CD4-positive, alpha-beta T cell (primary cell): ENCODE data around the gene ANKS1B. TPM values are rescaled to one million over a fixed set of nuclear protein-coding genes. Genes with fewer than 3 reads are reported as not detected.

ENCODE experiments used
- ATAC-seq: fragments of 200-7000 bp; cut with Tn5 transposase; one replicate; pipeline ENCODE4 v1.10.0; 2022; ENCODE audit warnings: mild to moderate bottlenecking; ENCODE audit not compliant: poor library complexity
- CTCF ChIA-PET: fragments of 350-600 bp; sonication (Branson Sonifier 250); formaldehyde crosslinking; loops from one replicate; lab custom pipeline; 2021; ENCODE audit warnings: antibody characterized with exemption, inconsistent platforms; lab: Charles Lee
- POLR2A ChIA-PET: fragments of 350-600 bp; sonication (Branson Sonifier 250); formaldehyde crosslinking; loops from one replicate; lab custom pipeline; 2021; ENCODE audit warnings: antibody characterized with exemption, inconsistent platforms; lab: Charles Lee
- DNase-seq, 14 experiments: peaks; one replicate each; pipeline ENCODE4 v3.0.0-alpha.2; 2013 to 2020; ENCODE audit warnings: mixed read lengths in 2 of 14
- H3K27ac ChIP-seq, 2 donors: one replicate each; pipeline versions ENCODE4 v1.5.1 to v1.7.0; 2013; ENCODE audit warnings: low read length in 2 of 2, low read depth in 1 of 2, mild to moderate bottlenecking in 1 of 2
- H3K27me3 ChIP-seq, 2 experiments: 1 replicate in 1 of 2; 2 replicates in 1 of 2; pipeline versions ENCODE4 v1.6.1 to v1.7.0; 2013; ENCODE audit warnings: low read length in 2 of 2, control low read depth in 1 of 2, mild to moderate bottlenecking in 1 of 2, moderate library complexity in 1 of 2; ENCODE audit not compliant: insufficient read depth in 2 of 2, control insufficient read depth in 1 of 2
- H3K36me3 ChIP-seq: one replicate; pipeline ENCODE4 v1.6.1; 2013; ENCODE audit warnings: low read length, control low read depth; ENCODE audit not compliant: insufficient read depth
- H3K4me1 ChIP-seq: one replicate; pipeline ENCODE4 v1.6.1; 2013; ENCODE audit warnings: low read length, control low read depth; ENCODE audit not compliant: insufficient read depth
- H3K4me3 ChIP-seq: one replicate; pipeline ENCODE4 v1.5.1; 2013; ENCODE audit warnings: mild to moderate bottlenecking, low read length, moderate library complexity
- H3K9me3 ChIP-seq, 2 experiments: 1 replicate in 1 of 2; 2 replicates in 1 of 2; pipeline versions ENCODE4 v1.6.1 to v1.7.0; 2013; ENCODE audit warnings: low read length in 2 of 2, mild to moderate bottlenecking in 2 of 2, control low read depth in 1 of 2, moderate library complexity in 1 of 2; ENCODE audit not compliant: control insufficient read depth in 1 of 2, insufficient read depth in 1 of 2
- H3K27ac Mint-ChIP-seq: one replicate; pipeline ENCODE4 v1.8.0; 2020; ENCODE audit warnings: mixed read lengths
- H3K27me3 Mint-ChIP-seq: one replicate; pipeline ENCODE4 v1.8.0; 2021; ENCODE audit warnings: mixed read lengths
- H3K36me3 Mint-ChIP-seq: one replicate; pipeline ENCODE4 v1.8.0; 2021; ENCODE audit warnings: low read depth, mixed read lengths
- H3K4me1 Mint-ChIP-seq: one replicate; pipeline ENCODE4 v1.8.0; 2021; ENCODE audit warnings: low read depth, mixed read lengths
- H3K4me3 Mint-ChIP-seq: one replicate; pipeline ENCODE4 v1.8.0; 2020; ENCODE audit warnings: mild to moderate bottlenecking, mixed read lengths
- H3K9me3 Mint-ChIP-seq: one replicate; pipeline ENCODE4 v1.8.0; 2020; ENCODE audit warnings: mixed read lengths
- intact Hi-C, 2 experiments: fragments of 100-400 bp; cut with DNase I in 1 of 2; cut with micrococcal nuclease in 1 of 2; formaldehyde crosslinking; loops; one replicate each; pipeline versions ENCODE4 v1.15.1 to v1.9.0; 2023 to 2025; cut with DNase I, micrococcal nuclease
- total RNA-seq, 174 experiments: library from RNA in 2 of 174; stranded (reverse) in 2 of 174; gene quantifications; one replicate each; pipeline ENCODE4 v1.2.3 and lab custom pipeline; 2021 to 2026
- TF ChIP-seq, protein P1 (sequence below): fragments of 200-600 bp; IDR thresholded peaks from one replicate; pipeline ENCODE4 v1.8.0; 2022; ENCODE audit warnings: antibody characterized with exemption, mild to moderate bottlenecking

Gene ANKS1B
- total RNA-seq, 2 experiments from 2014 or later, result 0.16 to 1.1 TPM

GRCh38 chr12:99810718-99811593 is 173.8 kb downstream of the ANKS1B start:
- H3K36me3 Mint-ChIP-seq, result no peaks in the 10 kb centered on the region

DNA sequence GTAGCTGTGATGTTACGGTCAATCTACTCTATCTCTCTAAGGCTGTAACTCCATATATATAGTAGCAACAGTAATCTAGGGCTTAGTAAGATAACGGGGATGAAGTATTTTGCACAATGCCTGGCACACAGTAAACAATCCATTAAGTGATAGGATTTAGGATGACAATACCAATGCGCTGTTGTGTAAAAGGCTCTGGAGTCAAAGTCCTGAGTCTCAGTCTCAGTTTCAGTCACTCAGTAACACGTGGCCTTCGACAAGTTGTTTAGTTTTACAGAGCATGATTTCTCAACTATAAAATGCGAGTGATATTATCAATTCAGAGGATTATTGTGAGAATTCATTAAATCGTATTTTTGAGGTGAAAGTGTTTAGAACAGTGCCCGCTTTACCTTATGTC is 174.8 kb downstream of the ANKS1B start:
- ChIA-PET CTCF (no interaction called here), POLR2A (no interaction called here)
- ATAC-seq, result no peak
- TF ChIP-seq, protein P1, sequence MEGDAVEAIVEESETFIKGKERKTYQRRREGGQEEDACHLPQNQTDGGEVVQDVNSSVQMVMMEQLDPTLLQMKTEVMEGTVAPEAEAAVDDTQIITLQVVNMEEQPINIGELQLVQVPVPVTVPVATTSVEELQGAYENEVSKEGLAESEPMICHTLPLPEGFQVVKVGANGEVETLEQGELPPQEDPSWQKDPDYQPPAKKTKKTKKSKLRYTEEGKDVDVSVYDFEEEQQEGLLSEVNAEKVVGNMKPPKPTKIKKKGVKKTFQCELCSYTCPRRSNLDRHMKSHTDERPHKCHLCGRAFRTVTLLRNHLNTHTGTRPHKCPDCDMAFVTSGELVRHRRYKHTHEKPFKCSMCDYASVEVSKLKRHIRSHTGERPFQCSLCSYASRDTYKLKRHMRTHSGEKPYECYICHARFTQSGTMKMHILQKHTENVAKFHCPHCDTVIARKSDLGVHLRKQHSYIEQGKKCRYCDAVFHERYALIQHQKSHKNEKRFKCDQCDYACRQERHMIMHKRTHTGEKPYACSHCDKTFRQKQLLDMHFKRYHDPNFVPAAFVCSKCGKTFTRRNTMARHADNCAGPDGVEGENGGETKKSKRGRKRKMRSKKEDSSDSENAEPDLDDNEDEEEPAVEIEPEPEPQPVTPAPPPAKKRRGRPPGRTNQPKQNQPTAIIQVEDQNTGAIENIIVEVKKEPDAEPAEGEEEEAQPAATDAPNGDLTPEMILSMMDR, result no peak
- no peak for DNase-seq
- Mint-ChIP-seq H3K27me3 (no peaks in the 10 kb centered on the region), H3K36me3 (no peaks in the 10 kb centered on the region), H3K27ac (no peak overlapping the region), H3K4me1 (no peaks in the 10 kb centered on the region), H3K4me3 (no peak overlapping the region), H3K9me3 (no peaks in the 10 kb centered on the region)
- Histone ChIP-seq H3K9me3 (no peaks in the 10 kb centered on the region), H3K27ac (no peak overlapping the region), H3K27me3 (no peaks in the 10 kb centered on the region), H3K36me3 (no peaks in the 10 kb centered on the region), H3K4me3 (no peak overlapping the region), H3K4me1 (no peaks in the 10 kb centered on the region)
- intact Hi-C loops, result no loop called here

More at GRCh38 chr12:99810718-99811593, 173.8 kb downstream of the ANKS1B start:
- CTCF ChIA-PET, result no interaction called here
- no peak overlapping the region for H3K4me3 ChIP-seq
- no peak overlapping the region for H3K27ac ChIP-seq
- no peaks in the 10 kb centered on the region for H3K36me3 ChIP-seq
- Mint-ChIP-seq H3K27ac (no peak overlapping the region), H3K4me3 (no peak overlapping the region), H3K27me3 (no peaks in the 10 kb centered on the region), H3K4me1 (no peaks in the 10 kb centered on the region), H3K9me3 (no peaks in the 10 kb centered on the region)
- DNase-seq (no peak), ATAC-seq (no peak)
- no peaks in the 10 kb centered on the region for H3K4me1 ChIP-seq
- TF ChIP-seq, protein P1, result no peak
- no peaks in the 10 kb centered on the region for H3K9me3 ChIP-seq
- H3K27me3 ChIP-seq, result no peaks in the 10 kb centered on the region
- POLR2A ChIA-PET, result no interaction called here
- intact Hi-C loops, result no loop called here

- Mint-ChIP-seq H3K36me3 (no peaks in the 10 kb centered on the region), H3K4me3 (no peak overlapping the region), H3K4me1 (no peaks in the 10 kb centered on the region), H3K27ac (no peak overlapping the region), H3K9me3 (no peaks in the 10 kb centered on the region), H3K27me3 (no peaks in the 10 kb centered on the region)
- TF ChIP-seq, protein P1, result no peak
- DNase-seq (no peak), ATAC-seq (no peak)
- CTCF ChIA-PET, result no interaction called here
- intact Hi-C loops, result no loop called here
- Histone ChIP-seq H3K9me3 (no peaks in the 10 kb centered on the region), H3K4me1 (no peaks in the 10 kb centered on the region), H3K36me3 (no peaks in the 10 kb centered on the region), H3K27me3 (no peaks in the 10 kb centered on the region), H3K27ac (no peak overlapping the region), H3K4me3 (no peak overlapping the region)
- POLR2A ChIA-PET, result no interaction called here
Measured at GRCh38 chr12:99806304-99806703, 178.4 kb downstream of the ANKS1B start.
